ENCODE measurements around the gene SARM1.

SARM1 gene

GRCh38 chr17:28363186-28363585, 8.3 kb upstream of the SARM1 start:
- peaks cover 26% of the 10 kb centered on the region for H3K36me3 ChIP-seq (ENCODE audit: low read depth)

GRCh38 chr17:28363776-28364650, 7.5 kb upstream of the SARM1 start:
- TF ChIP-seq CTCF (IDR thresholded peaks at IDR 0.05; ENCODE audit: poor library complexity, severe bottlenecking): no peak
- no peaks in the 10 kb centered on the region for H3K4me1 ChIP-seq (ENCODE audit: insufficient read depth, poor library complexity, severe bottlenecking)
- no peaks in the 10 kb centered on the region for H3K27me3 ChIP-seq (ENCODE audit: insufficient read depth, poor library complexity, severe bottlenecking)
- no peaks in the 10 kb centered on the region for H3K9me3 ChIP-seq (ENCODE audit: severe bottlenecking)
- ATAC-seq (ENCODE audit: low read depth): no peak
- DNase-seq (ENCODE audit: low spot score): no peak
- H3K36me3 ChIP-seq (ENCODE audit: low read depth): peaks cover 26% of the 10 kb centered on the region
- no peak overlapping the region for H3K4me3 ChIP-seq (ENCODE audit: severe bottlenecking)
- no peak overlapping the region for H3K27ac ChIP-seq (ENCODE audit: poor library complexity, severe bottlenecking)

More at GRCh38 chr17:28363186-28363585, 8.3 kb upstream of the SARM1 start:
- Histone ChIP-seq H3K4me1 (ENCODE audit: insufficient read depth, poor library complexity, severe bottlenecking) (peaks cover 4% of the 10 kb centered on the region), H3K27me3 (ENCODE audit: insufficient read depth, poor library complexity, severe bottlenecking) (no peaks in the 10 kb centered on the region), H3K9me3 (ENCODE audit: severe bottlenecking) (no peaks in the 10 kb centered on the region), H3K27ac (ENCODE audit: poor library complexity, severe bottlenecking) (no peak overlapping the region), H3K4me3 (ENCODE audit: severe bottlenecking) (no peak overlapping the region)
- no peak for TF ChIP-seq CTCF (IDR thresholded peaks at IDR 0.05; ENCODE audit: poor library complexity, severe bottlenecking)
- DNase-seq (ENCODE audit: low spot score) (no peak), ATAC-seq (ENCODE audit: low read depth) (no peak)

GRCh38 chr17:28364665-28365363, 6.7 kb upstream of the SARM1 start, which contains the start of gene SEBOX:
SEBOX (minus strand) TSS chr17:28365199; CDS start chr17:28365151, 48 bp downstream.
- Histone ChIP-seq H3K36me3 (ENCODE audit: low read depth) (peaks cover 21% of the 10 kb centered on the region), H3K9me3 (ENCODE audit: severe bottlenecking) (no peaks in the 10 kb centered on the region), H3K27ac (ENCODE audit: poor library complexity, severe bottlenecking) (no peak within 1 kb of the TSS), H3K4me1 (ENCODE audit: insufficient read depth, poor library complexity, severe bottlenecking) (no peaks in the 10 kb centered on the region), H3K4me3 (ENCODE audit: severe bottlenecking) (no peak within 1 kb of the TSS), H3K27me3 (ENCODE audit: insufficient read depth, poor library complexity, severe bottlenecking) (no peaks in the 10 kb centered on the region)
- DNase-seq (ENCODE audit: low spot score) (no peak), ATAC-seq (ENCODE audit: low read depth) (no peak)
- TF ChIP-seq CTCF (IDR thresholded peaks at IDR 0.05; ENCODE audit: poor library complexity, severe bottlenecking): no peak

GRCh38 chr17:28365487-28365886, 6.0 kb upstream of the SARM1 start:
- no peak for TF ChIP-seq CTCF (IDR thresholded peaks at IDR 0.05; ENCODE audit: poor library complexity, severe bottlenecking)
- DNase-seq (ENCODE audit: low spot score) (no peak), ATAC-seq (ENCODE audit: low read depth) (no peak)
- Histone ChIP-seq H3K27ac (ENCODE audit: poor library complexity, severe bottlenecking) (no peak overlapping the region), H3K27me3 (ENCODE audit: insufficient read depth, poor library complexity, severe bottlenecking) (no peaks in the 10 kb centered on the region), H3K4me1 (ENCODE audit: insufficient read depth, poor library complexity, severe bottlenecking) (no peaks in the 10 kb centered on the region), H3K9me3 (ENCODE audit: severe bottlenecking) (no peaks in the 10 kb centered on the region), H3K36me3 (ENCODE audit: low read depth) (peaks cover 14% of the 10 kb centered on the region), H3K4me3 (ENCODE audit: severe bottlenecking) (no peak overlapping the region)

Data from RWPE2 (cell line).